ENCODE data around the gene TMEM74B.

Gene TMEM74B

GRCh38 chr20:1210501-1210900 lies 25.7 kb upstream of the TMEM74B start:
- Histone ChIP-seq H2BK12ac (ENCODE audit: low read length) (no peak overlapping the region), H3K14ac (ENCODE audit: low read length) (no peak overlapping the region), H3K23ac (ENCODE audit: low read length) (no peak overlapping the region), H2AFZ (ENCODE audit: insufficient read depth, low read length, poor library complexity) (no peak overlapping the region), H3K79me1 (ENCODE audit: low read length) (no peaks in the 10 kb centered on the region), H3K27me3 (ENCODE audit: insufficient read depth, low read length) (no peaks in the 10 kb centered on the region), H3K9me3 (ENCODE audit: insufficient read depth, low read depth, low read length) (no peaks in the 10 kb centered on the region), H4K12ac (ENCODE audit: low read depth, low read length) (no peak overlapping the region), H3K79me2 (ENCODE audit: control insufficient read depth, insufficient read depth, low read length, poor library complexity) (no peaks in the 10 kb centered on the region), H3K18ac (ENCODE audit: low read length) (no peak overlapping the region), H3K36me3 (ENCODE audit: control insufficient read depth in 1 of 2, insufficient read depth in 2 of 2, low read length in 2 of 2) (no peaks in the 10 kb centered on the region), H3K4me1 (ENCODE audit: control insufficient read depth in 1 of 2, insufficient read depth in 2 of 2, low read length in 2 of 2) (peaks cover 0 to 2% of the 10 kb centered on the region in 2 experiments), H2BK5ac (ENCODE audit: low read depth, low read length, poor library complexity) (no peak overlapping the region), H4K91ac (ENCODE audit: low read depth, low read length) (no peak overlapping the region), H3K4me2 (ENCODE audit: low read length) (no peak overlapping the region), H2AK5ac (ENCODE audit: low read length) (no peak overlapping the region), H2BK120ac (ENCODE audit: insufficient read depth, low read length, poor library complexity) (no peak overlapping the region), H3K4me3 (ENCODE audit: low read depth, low read length) (no peak overlapping the region), H3K27ac (ENCODE audit: low read depth, low read length) (no peak overlapping the region), H3K4ac (ENCODE audit: low read depth, low read length) (no peak overlapping the region), H3K9ac (ENCODE audit: low read length) (no peak overlapping the region), H4K8ac (ENCODE audit: low read depth, low read length) (no peak overlapping the region)
- DNase-seq = peak in 1 of 2 donors; percentile 66
- WGBS (ENCODE audit: extremely low coverage, insufficient coverage, insufficient read length) = no CpG with 5 or more reads among the region's 1 CpG

GRCh38 chr20:1209447-1210387 lies 24.9 kb upstream of the TMEM74B start:
- H3K27me3 ChIP-seq (ENCODE audit: insufficient read depth, low read length) = no peaks in the 10 kb centered on the region
- H3K4me3 ChIP-seq (ENCODE audit: low read depth, low read length) = no peak overlapping the region
- H2BK12ac ChIP-seq (ENCODE audit: low read length) = no peak overlapping the region
- H3K36me3 ChIP-seq (ENCODE audit: control insufficient read depth in 1 of 2, insufficient read depth in 2 of 2, low read length in 2 of 2) = no peaks in the 10 kb centered on the region
- H3K79me2 ChIP-seq (ENCODE audit: control insufficient read depth, insufficient read depth, low read length, poor library complexity) = no peaks in the 10 kb centered on the region
- no peak overlapping the region for H4K8ac ChIP-seq (ENCODE audit: low read depth, low read length)
- no peak overlapping the region for H4K12ac ChIP-seq (ENCODE audit: low read depth, low read length)
- H3K14ac ChIP-seq (ENCODE audit: low read length) = no peak overlapping the region
- peak; percentile 81 to 83 for DNase-seq
- no peak overlapping the region for H2AK5ac ChIP-seq (ENCODE audit: low read length)
- no peak overlapping the region for H3K18ac ChIP-seq (ENCODE audit: low read length)
- no peak overlapping the region for H2AFZ ChIP-seq (ENCODE audit: insufficient read depth, low read length, poor library complexity)
- WGBS (ENCODE audit: extremely low coverage, insufficient coverage, insufficient read length) = no CpG with 5 or more reads among the region's 5 CpGs
- no peak overlapping the region for H3K27ac ChIP-seq (ENCODE audit: low read depth, low read length)
- H3K9ac ChIP-seq (ENCODE audit: low read length) = no peak overlapping the region
- peaks cover 0 to 2% of the 10 kb centered on the region in 2 experiments for H3K4me1 ChIP-seq (ENCODE audit: control insufficient read depth in 1 of 2, insufficient read depth in 2 of 2, low read length in 2 of 2)
- H2BK5ac ChIP-seq (ENCODE audit: low read depth, low read length, poor library complexity) = no peak overlapping the region
- H4K91ac ChIP-seq (ENCODE audit: low read depth, low read length) = no peak overlapping the region
- no peaks in the 10 kb centered on the region for H3K79me1 ChIP-seq (ENCODE audit: low read length)
- no peaks in the 10 kb centered on the region for H3K9me3 ChIP-seq (ENCODE audit: insufficient read depth, low read depth, low read length)
- no peak overlapping the region for H3K4me2 ChIP-seq (ENCODE audit: low read length)
- no peak overlapping the region for H2BK120ac ChIP-seq (ENCODE audit: insufficient read depth, low read length, poor library complexity)
- no peak overlapping the region for H3K23ac ChIP-seq (ENCODE audit: low read length)
- no peak overlapping the region for H3K4ac ChIP-seq (ENCODE audit: low read depth, low read length)

GRCh38 chr20:1207293-1207878 lies 22.6 kb upstream of the TMEM74B start:
- no peaks in the 10 kb centered on the region for H3K9me3 ChIP-seq (ENCODE audit: insufficient read depth, low read depth, low read length)
- no peak overlapping the region for H4K91ac ChIP-seq (ENCODE audit: low read depth, low read length)
- no peak overlapping the region for H2BK5ac ChIP-seq (ENCODE audit: low read depth, low read length, poor library complexity)
- no peak overlapping the region for H3K18ac ChIP-seq (ENCODE audit: low read length)
- no peaks in the 10 kb centered on the region for H3K4me1 ChIP-seq (ENCODE audit: control insufficient read depth in 1 of 2, insufficient read depth in 2 of 2, low read length in 2 of 2)
- no peak overlapping the region for H3K9ac ChIP-seq (ENCODE audit: low read length)
- H3K36me3 ChIP-seq (ENCODE audit: control insufficient read depth in 1 of 2, insufficient read depth in 2 of 2, low read length in 2 of 2) = no peaks in the 10 kb centered on the region
- H3K27ac ChIP-seq (ENCODE audit: low read depth, low read length) = no peak overlapping the region
- no peak overlapping the region for H4K12ac ChIP-seq (ENCODE audit: low read depth, low read length)
- no CpG with 5 or more reads among the region's 3 CpGs for WGBS (ENCODE audit: extremely low coverage, insufficient coverage, insufficient read length)
- H2BK12ac ChIP-seq (ENCODE audit: low read length) = no peak overlapping the region
- no peak overlapping the region for H3K4ac ChIP-seq (ENCODE audit: low read depth, low read length)
- H3K79me1 ChIP-seq (ENCODE audit: low read length) = no peaks in the 10 kb centered on the region
- H4K8ac ChIP-seq (ENCODE audit: low read depth, low read length) = no peak overlapping the region
- no peak overlapping the region for H3K14ac ChIP-seq (ENCODE audit: low read length)
- no peak for DNase-seq
- no peak overlapping the region for H3K23ac ChIP-seq (ENCODE audit: low read length)
- no peaks in the 10 kb centered on the region for H3K79me2 ChIP-seq (ENCODE audit: control insufficient read depth, insufficient read depth, low read length, poor library complexity)
- no peak overlapping the region for H3K4me3 ChIP-seq (ENCODE audit: low read depth, low read length)
- H3K4me2 ChIP-seq (ENCODE audit: low read length) = no peak overlapping the region
- no peak overlapping the region for H2BK120ac ChIP-seq (ENCODE audit: insufficient read depth, low read length, poor library complexity)
- no peak overlapping the region for H2AK5ac ChIP-seq (ENCODE audit: low read length)
- H3K27me3 ChIP-seq (ENCODE audit: insufficient read depth, low read length) = no peaks in the 10 kb centered on the region
- no peak overlapping the region for H2AFZ ChIP-seq (ENCODE audit: insufficient read depth, low read length, poor library complexity)

GRCh38 chr20:1206366-1207148 lies 21.8 kb upstream of the TMEM74B start:
- H3K79me1 ChIP-seq (ENCODE audit: low read length) = no peaks in the 10 kb centered on the region
- H3K79me2 ChIP-seq (ENCODE audit: control insufficient read depth, insufficient read depth, low read length, poor library complexity) = no peaks in the 10 kb centered on the region
- H4K8ac ChIP-seq (ENCODE audit: low read depth, low read length) = no peak overlapping the region
- no peak overlapping the region for H3K9ac ChIP-seq (ENCODE audit: low read length)
- no peak overlapping the region for H2AFZ ChIP-seq (ENCODE audit: insufficient read depth, low read length, poor library complexity)
- H3K14ac ChIP-seq (ENCODE audit: low read length) = no peak overlapping the region
- no peak overlapping the region for H3K4me3 ChIP-seq (ENCODE audit: low read depth, low read length)
- H2BK12ac ChIP-seq (ENCODE audit: low read length) = no peak overlapping the region
- H3K23ac ChIP-seq (ENCODE audit: low read length) = no peak overlapping the region
- H3K4ac ChIP-seq (ENCODE audit: low read depth, low read length) = no peak overlapping the region
- H2BK120ac ChIP-seq (ENCODE audit: insufficient read depth, low read length, poor library complexity) = no peak overlapping the region
- H3K18ac ChIP-seq (ENCODE audit: low read length) = no peak overlapping the region
- no peak overlapping the region for H3K27ac ChIP-seq (ENCODE audit: low read depth, low read length)
- no peak overlapping the region for H4K12ac ChIP-seq (ENCODE audit: low read depth, low read length)
- no peaks in the 10 kb centered on the region for H3K9me3 ChIP-seq (ENCODE audit: insufficient read depth, low read depth, low read length)
- no peak overlapping the region for H2BK5ac ChIP-seq (ENCODE audit: low read depth, low read length, poor library complexity)
- H3K4me2 ChIP-seq (ENCODE audit: low read length) = no peak overlapping the region
- H4K91ac ChIP-seq (ENCODE audit: low read depth, low read length) = no peak overlapping the region
- DNase-seq = no peak
- no peaks in the 10 kb centered on the region for H3K27me3 ChIP-seq (ENCODE audit: insufficient read depth, low read length)
- H2AK5ac ChIP-seq (ENCODE audit: low read length) = no peak overlapping the region
- no peaks in the 10 kb centered on the region for H3K4me1 ChIP-seq (ENCODE audit: control insufficient read depth in 1 of 2, insufficient read depth in 2 of 2, low read length in 2 of 2)
- WGBS (ENCODE audit: extremely low coverage, insufficient coverage, insufficient read length) = no CpG with 5 or more reads among the region's 19 CpGs
- H3K36me3 ChIP-seq (ENCODE audit: control insufficient read depth in 1 of 2, insufficient read depth in 2 of 2, low read length in 2 of 2) = no peaks in the 10 kb centered on the region

Measured in trophoblast cell (in vitro differentiated cells and primary cell).